NCI-H2196 treated with DMSO at 0.1 percent for 48 hours (cell line): Measurements from ENCODE around the gene GLS.
A peak's percentile ranks its signal among the peaks of the same experiment; 100 is the strongest.
"Not testable (repeated sequence)": the region's sequence is repeated elsewhere in the genome, so short reads cannot be mapped to it uniquely, and the experiment has no call there.

Experiments
- DNase-seq: peaks from one replicate; lab custom pipeline; 2025; ENCODE audit not compliant: unreplicated experiment; lab: John Stamatoyannopoulos, UW

GLS gene

GRCh38 chr2:190855245-190855644 lies 25.4 kb upstream of the GLS start:
- DNase-seq, result no peak

DNA sequence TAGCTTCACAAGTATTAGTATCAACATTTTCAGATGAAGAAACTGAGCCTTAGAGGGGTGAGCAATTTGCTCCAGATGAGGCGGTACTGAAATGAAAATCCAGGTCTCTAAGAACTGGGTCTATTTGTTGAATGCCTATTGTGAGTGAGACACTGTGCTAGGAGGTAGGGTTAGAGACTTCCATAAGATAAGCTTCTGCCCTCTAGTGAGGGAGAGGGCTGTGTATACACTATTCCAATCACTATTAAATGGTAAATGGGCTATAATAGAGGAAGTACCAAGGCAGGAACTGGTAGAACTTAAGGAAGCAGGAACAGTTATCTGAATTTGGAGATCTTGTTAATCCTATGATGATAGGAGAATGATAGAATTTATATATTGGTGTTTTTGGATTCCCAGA lies 23.6 kb upstream of the GLS start:
- DNase-seq, result no peak

DNA sequence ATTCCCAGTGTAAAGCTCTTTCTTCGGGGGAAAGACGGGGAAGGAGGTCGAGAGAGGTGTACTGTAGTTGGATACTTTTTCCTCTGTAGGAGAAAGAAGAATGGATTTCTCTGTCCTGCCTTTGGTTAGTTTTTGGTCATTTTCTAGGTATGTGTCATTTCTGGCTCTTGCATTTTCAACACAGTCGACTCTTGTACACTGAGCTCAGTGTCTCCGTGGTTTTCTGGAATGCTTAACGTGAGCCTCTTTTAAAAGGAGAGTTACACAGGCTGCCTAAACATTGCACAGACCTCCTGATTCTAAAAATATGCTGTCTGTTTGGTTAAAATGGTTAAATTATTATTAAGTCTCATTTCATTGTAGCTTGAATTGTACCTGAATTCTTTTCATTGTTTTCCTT lies 21.8 kb upstream of the GLS start:
- DNase-seq, result no peak

DNA sequence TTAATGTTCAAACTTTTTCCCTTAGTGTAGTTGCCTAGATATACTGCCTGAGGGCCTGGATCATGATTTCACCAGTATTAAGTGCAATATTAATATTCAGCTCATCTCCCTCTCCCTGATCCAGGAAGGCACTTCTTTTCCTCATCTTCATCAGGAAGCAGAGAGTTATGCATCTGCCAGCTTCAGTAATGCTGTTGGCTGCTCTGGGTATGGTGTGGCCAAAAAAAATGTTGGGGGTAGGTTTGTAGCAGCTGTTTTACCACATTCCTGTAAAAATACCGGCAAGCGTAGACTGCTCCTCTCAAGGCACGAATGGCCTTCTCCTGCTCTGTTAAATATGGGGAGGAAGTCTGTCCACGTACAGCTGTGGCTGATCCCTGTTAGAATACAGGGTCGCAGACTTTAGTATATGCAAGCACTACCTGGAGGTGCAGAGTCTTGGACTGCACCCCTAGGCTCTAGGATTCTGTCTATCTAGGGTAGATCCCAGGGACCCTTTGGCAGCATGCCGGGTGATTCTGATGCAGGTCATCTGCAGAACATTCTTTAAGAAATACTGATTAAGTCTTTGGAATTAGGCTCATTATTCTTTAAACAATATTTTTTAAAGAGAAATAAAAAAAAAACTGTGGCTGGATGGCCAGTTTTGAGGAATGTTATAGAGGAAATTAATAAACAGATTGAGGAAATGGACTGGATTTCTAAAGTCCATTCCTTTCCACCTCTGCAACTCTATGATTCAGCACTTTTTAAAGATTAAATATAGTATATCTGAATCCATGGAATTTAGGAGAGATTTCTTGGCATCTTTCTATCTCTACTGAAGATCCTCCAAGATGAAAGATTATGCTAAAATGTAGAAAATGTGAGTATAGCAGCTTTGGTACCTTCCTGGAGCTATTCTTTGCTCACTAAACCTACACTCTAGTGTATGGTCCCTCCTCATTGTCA lies 21.0 kb upstream of the GLS start:
- DNase-seq, result no peak

- no peak for DNase-seq
Measured at GRCh38 chr2:190860985-190861680, 19.5 kb upstream of the GLS start.

DNA sequence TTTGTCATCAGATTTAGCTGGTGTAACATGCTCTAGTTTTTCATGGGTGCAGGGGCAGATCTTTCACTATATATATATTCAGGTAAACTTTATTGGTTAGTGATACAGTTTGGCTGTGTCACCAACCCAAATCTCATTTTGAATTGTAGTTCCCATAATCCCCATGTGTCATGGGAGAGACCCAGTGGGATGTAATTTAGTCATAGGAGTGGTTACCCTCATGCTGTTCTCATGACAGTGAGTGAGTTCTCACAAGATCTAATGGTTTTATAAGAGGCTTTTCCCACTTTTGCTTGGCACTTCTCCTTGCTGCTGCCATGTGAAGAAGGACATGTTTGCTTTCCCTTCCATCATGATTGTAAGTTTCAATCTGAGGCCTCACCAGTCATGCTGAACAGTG lies 18.5 kb upstream of the GLS start:
- DNase-seq, result not testable (repeated sequence)

DNA sequence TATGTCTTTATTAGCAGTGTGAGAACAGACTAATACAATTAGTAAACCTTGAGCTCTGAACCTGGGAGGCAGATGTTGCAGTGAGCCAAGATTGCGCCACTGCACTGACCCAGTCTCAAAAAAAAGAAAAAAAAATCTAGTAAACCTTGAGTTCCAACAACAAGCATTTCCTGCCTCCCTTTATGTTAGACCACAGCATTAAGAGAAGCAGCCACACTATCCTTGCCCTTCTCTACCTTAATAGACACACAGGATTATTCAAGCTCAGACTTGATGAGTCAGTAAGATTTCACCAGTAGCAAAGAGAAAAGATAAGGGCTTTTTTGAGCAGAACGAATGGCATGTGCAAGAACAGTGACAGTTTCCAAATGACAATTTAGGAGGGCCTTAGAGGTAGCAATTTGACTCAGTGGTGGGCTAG lies 18.0 kb upstream of the GLS start:
- DNase-seq, result no peak

DNA sequence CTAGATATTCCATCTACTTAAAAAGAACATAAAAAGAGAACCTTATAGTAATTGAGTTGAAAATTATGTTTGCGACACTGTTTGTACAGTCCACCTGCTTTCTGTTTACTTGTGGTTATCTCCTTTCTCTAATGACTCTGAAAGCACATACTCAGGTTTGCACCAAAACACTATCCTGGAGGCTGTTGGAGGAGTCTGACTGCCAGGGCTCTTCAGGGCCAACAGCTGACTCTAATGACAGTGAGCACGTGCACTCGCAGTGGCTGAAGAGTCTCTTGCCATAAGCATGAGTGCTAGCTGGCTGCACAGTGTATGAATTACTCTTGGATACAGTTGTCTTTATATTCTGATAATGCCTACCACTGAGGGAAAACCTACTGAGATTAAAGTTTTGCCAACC lies 16.7 kb upstream of the GLS start:
- DNase-seq, result peak; percentile 99

DNA sequence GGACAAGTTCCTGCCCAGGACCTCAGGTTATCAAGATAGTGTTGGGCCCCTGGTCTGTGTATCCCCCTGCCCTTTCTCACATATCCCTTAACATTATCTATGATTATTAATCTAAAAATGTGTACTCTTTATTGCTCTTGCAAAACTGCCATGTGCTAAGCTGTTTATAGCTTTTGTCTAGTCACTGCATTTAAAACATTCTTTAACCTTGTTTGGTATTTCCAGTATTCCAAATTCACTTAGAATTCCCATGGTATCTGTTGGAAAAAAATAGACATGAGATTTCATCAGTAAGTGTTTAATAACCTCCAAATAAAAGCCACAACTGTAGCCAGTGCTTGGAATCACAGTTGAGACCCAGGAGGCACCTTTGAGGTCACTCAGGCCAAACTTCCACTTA lies 16.2 kb upstream of the GLS start:
- no peak for DNase-seq

GRCh38 chr2:190867212-190867611 lies 13.4 kb upstream of the GLS start:
- no peak for DNase-seq

- DNase-seq, result no peak
Measured at GRCh38 chr2:190867832-190868231, 12.8 kb upstream of the GLS start.

DNA sequence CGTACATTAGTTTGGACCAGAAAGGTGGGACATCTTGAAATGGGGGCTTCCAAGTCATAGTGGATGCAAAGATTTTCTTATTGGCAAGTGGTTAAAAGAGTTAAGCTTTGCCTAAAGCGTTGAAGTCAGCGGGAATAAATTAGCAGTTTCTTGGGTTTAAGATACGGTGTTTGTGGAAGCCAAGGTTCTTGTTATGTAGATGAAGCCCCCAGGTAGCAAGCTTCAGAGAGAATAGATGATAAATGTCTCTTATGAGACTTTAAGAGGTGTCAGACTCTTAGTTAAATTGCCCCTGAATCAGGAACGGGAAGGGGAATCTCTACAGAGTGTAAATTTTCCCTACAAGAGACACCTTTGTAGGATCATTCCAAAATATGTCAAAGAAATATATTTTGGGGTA lies 10.9 kb upstream of the GLS start:
- DNase-seq, result no peak

DNA sequence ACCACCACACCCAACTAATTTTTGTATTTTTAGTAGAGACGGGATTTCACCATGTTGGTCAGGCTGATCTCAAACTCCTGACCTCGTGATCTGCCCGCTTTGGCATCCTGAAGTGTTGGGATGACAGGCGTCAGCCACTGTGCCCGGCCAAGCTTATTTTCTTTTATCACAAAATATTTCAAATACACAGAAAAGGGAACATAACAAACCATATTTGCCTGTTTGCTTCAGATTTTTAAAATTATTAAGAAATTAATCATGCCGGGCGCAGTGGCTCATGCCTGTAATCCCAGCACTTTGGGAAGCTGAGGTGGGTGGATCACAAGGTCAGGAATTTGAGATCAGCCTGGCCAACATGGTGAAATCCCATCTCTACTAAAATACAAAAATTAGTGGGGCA lies 7.2 kb upstream of the GLS start:
- not testable (repeated sequence) for DNase-seq

DNA sequence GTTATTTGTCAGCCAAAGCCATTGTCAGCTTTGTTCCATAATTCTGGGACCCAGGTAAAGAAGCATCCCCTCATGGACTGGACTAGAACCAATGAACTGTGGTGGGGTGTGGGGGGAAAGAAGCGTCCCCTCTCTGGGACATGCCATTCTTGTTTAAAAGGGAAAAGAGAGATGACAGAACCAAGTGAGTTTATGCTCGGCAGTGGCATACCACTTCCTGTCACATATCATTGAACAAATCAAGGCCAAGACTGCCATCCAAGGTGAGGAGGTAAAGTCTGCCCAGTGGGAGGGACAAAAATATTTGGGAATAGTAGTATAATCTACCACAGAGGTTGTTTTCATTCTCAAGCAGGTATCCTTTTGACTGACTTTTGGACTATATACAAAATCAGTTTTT lies 4.7 kb upstream of the GLS start:
- DNase-seq, result no peak

DNA sequence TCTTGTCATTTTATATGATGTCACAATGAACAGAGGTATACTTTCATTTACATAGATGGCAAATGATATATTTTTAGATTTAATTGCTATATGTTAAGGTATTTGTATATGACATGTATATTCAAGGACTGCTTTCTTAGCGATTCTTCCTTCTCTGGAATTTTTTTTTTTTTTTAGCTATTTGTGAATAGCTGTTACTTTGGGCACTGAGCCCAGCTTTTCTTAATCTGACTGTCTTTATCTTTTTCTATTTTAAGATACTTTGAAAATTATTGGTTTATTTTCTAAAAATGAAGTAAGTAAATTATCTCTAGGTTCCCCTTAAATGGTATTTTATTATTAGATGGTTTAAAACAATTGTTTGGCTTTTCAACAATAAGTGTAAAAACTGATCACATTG lies 4.0 kb upstream of the GLS start:
- DNase-seq, result no peak

- no peak for DNase-seq
Measured at GRCh38 chr2:190877436-190877835, 3.2 kb upstream of the GLS start.

DNA sequence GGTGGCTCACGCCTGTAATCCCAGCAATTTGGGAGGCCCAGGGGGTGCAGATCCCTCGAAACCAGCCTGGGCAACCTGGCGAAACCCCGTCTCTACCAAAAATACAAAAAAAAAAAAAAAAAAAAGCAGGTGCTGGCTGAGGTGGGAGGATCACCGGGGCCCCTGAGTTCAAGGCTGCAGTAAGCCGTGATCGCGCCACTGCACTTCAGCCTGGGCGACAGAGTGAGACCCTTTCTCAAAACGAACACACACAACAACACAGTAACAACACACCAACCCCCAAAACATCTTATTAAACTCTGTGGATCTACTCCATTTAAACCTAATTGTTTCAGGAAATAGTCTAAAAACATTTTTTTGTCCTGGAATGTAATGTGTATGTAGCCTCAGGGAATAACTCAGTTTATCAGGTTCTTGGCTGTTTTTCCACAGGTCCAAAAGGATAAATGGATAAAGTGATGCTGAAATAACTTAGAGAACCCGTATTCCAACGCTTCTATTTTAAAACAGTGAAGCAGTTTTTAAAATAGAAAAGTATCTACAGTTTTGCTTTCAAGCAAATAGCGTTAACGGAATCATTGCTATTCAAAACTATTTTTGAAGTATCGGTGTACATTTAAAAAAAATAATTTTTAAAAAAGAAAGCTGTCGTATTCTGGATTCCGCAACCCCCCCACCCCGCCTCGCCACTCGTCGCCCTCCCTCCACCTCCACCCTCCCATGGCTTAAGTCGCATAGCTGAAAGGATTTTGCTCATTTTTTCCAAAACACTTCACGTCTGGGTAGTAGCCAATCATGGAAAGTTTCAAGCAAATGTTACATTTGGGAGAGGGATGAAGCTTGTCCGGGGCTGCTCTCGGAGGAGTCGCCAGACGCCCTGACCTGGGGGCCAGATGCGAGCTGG lies 895 bp upstream of the GLS start:
- peak; percentile 69 for DNase-seq

GRCh38 chr2:190881084-190881597 lies 520 bp downstream of the GLS start:
- DNase-seq, result no peak

DNA sequence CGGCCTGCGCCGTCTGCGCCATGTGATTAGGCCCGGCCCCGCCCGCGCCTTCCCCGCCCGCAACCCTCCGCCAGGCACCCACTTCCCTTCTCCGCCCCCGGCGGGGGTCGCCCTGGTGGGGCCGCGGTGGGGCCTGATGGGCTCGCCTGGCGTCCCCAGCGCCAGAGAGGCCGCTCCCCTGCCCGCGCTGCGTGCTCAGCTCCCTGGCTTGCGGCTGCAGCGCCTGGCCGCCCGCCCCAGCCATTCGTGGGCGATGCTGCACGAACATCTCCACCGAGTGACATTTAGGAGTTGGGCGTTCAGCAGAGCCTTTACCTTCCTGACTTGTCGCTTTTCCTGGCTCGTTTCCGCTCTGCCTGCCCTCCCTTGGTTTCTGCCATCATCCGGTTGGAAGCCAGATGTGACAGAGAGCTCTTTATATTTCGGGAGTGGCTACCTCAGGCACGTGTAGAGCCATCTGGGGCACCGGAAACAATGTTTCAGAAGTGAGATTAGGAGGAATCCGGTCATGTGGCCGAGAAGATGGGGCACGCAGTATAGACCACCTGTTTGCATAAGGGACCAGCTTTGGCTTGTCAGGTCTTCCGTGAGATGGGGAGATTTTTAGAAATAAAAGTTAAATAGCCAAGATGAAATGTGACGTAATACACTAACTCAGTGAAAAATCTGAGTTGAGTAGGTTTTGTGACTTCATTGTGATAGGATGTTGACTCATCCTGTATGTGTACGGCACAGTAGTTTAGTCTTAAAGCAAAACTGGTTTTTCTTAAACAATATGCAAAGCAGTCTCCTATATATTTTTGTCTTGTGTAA lies 1.2 kb downstream of the GLS start:
- peak; percentile 39 for DNase-seq

- no peak for DNase-seq
Measured at GRCh38 chr2:190882411-190882766, 1.8 kb downstream of the GLS start.
